H1 (cell line): ENCODE measurements around the gene DUSP9. TPM values are rescaled to one million over a fixed set of nuclear protein-coding genes. Genes with fewer than 3 reads are reported as not detected.

Source experiments
- EP300 ChIP-seq, 2 experiments: IDR thresholded peaks; 1 replicate in 1 of 2; 2 replicates in 1 of 2; pipeline ENCODE4 v1.6.1; 2011 to 2012; ENCODE audit warnings: low read depth in 2 of 2, low read length in 2 of 2, mild to moderate bottlenecking in 2 of 2, borderline replicate concordance in 1 of 2, inconsistent platforms in 1 of 2, moderate library complexity in 1 of 2
- SUZ12 ChIP-seq: fragments of 200-600 bp; sonication (generic); IDR thresholded peaks from 2 replicates; pipeline ENCODE4 v1.6.1; 2012; ENCODE audit warnings: mild to moderate bottlenecking, inconsistent platforms, low read length, moderate library complexity, mixed read lengths
- polyA plus RNA-seq, 7 experiments: library from polyadenylated mRNA; depleted of rRNA in 3 of 7; stranded (reverse) in 5 of 7; unstranded in 2 of 7; fragments of >200 nt in 5 of 7; fragments of 200-250 nt in 2 of 7; gene quantifications; 1 replicate in 5 of 7; 2 replicates in 1 of 7; 4 replicates in 1 of 7; pipeline versions ENCODE4 v1.2.1 to v1.2.3, GENCODE V29; 2011 to 2013; ENCODE audit warnings: missing spikeins in 2 of 7, mixed read lengths in 2 of 7
- total RNA-seq: library from RNA; stranded (reverse); fragmentation: NEBNext Ultra II Directional; extraction: Animal tissue kit (Norgen Biotek cat#: 25700); gene quantifications from 2 replicates; pipeline ENCODE4 v1.2.1, GENCODE V29; 2021

The DUSP9 gene
- total and polyA plus RNA-seq, 2 of the 8 experiments (the other 6 are each of a cell fraction or from before 2014, with no cell fraction given): 0.80 to 1.1 TPM

GRCh38 chrX:153645921-153646488 is 998 bp upstream of the DUSP9 start (continued):
- TF ChIP-seq SUZ12 (no peak), EP300 (IDR thresholded peaks at IDR 0.05; ENCODE audit: borderline replicate concordance in 1 of 2, low read depth in 2 of 2, low read length in 2 of 2) (no peak)
- TF ChIP-seq, all 59 proteins: peak for 0
